GM23248 (cell line): ENCODE measurements around the gene PDZD7.

ENCODE experiments used
- EZH2 ChIP-seq: fragments of 200-600 bp; sonication (generic); IDR thresholded peaks from 2 replicates; pipeline ENCODE4 v1.6.1; 2018; ENCODE audit warnings: antibody characterized with exemption, mild to moderate bottlenecking; ENCODE audit not compliant: insufficient read depth, poor library complexity, severe bottlenecking
- EZH2phosphoT487 ChIP-seq: fragments of 200-600 bp; sonication (generic); IDR thresholded peaks from 2 replicates; pipeline ENCODE4 v1.6.1; 2018; ENCODE audit warnings: antibody characterized with exemption, moderate library complexity, mild to moderate bottlenecking, low read depth; ENCODE audit not compliant: insufficient read depth

DNA sequence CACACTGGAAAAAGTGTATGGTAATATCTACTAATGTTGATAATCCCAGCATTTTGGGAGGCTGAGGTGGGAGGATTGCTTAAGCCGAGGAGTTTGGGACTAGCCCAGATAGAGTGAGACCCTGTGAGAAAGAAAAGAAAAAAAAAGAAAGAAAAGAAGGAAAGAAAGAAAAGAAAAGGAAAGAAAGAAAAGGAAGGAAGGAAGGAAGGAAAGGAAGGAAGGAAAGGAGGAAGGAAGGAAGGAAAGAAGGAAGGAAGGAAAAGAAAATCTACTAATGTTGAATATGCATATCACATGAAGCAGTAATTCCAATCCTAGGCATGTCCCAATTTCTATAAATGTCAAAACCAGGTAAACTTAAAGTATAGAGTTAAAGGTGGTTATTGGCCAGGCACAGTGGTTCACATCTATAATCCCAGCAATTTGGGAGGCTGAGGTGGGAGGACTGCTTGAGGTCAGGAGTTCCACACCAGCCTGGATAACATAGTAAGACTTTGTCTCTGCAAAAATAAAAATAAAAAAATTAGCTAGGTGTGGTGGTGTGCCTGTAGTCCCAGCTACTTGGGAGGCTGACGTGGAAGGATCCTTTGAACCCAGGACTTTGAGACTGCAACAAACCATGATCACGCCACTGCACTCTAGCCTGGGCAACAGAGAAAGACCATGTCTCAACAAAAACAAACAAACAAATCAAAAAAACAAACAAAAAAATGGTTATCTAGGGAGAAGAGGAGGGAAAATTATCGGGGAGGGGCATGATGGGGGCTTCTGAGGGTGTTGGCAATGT, 25.6 kb upstream of the PDZD7 start:
- TF ChIP-seq EZH2phosphoT487 = no peak
- TF ChIP-seq EZH2 = no peak
